K562 (cell line): ENCODE data around the gene MRPL11. TPM values are rescaled to one million over a fixed set of nuclear protein-coding genes. Genes with fewer than 3 reads are reported as not detected.

Source experiments
- BCOR ChIP-seq: fragments of 450-650 bp; IDR thresholded peaks from 2 replicates; pipeline ENCODE4 v1.6.1; 2016
- CBX1 ChIP-seq: sonication (generic); IDR thresholded peaks from 2 replicates; pipeline ENCODE4 v1.6.1; 2016; ENCODE audit warnings: antibody characterized with exemption, low read depth, mild to moderate bottlenecking
- ELF1 ChIP-seq: fragments of 200-800 bp; sonication (Bioruptor generic); IDR thresholded peaks from 2 replicates; pipeline ENCODE4 v1.6.1; 2016; ENCODE audit warnings: missing genetic modification characterization, missing compliant biosample characterization
- EP400 ChIP-seq: fragments of 450-650 bp; IDR thresholded peaks from 2 replicates; pipeline ENCODE4 v1.6.1; 2017; ENCODE audit warnings: antibody characterized with exemption, mild to moderate bottlenecking, moderate library complexity
- FOXJ2 ChIP-seq: fragments of 200-800 bp; sonication (Bioruptor generic); IDR thresholded peaks from 2 replicates; pipeline ENCODE4 v1.6.1; 2016; ENCODE audit warnings: missing genetic modification characterization, missing compliant biosample characterization
- HDAC1 ChIP-seq, 2 experiments: fragments of 450-650 bp; IDR thresholded peaks; 2 replicates each; pipeline ENCODE4 v1.6.1; 2016 to 2017; ENCODE audit warnings: inconsistent platforms in 1 of 2, mild to moderate bottlenecking in 1 of 2, moderate library complexity in 1 of 2
- KDM2B ChIP-seq: fragments of 250-450 bp; sonication (Bioruptor Pico); IDR thresholded peaks from 2 replicates; pipeline ENCODE4 v1.8.0; 2021; ENCODE audit warnings: mild to moderate bottlenecking, moderate library complexity
- MAFG ChIP-seq: fragments of 450-650 bp; conservative IDR thresholded peaks from 2 replicates; pipeline ENCODE4 v1.6.1; 2016; ENCODE audit warnings: missing genetic modification characterization, missing compliant biosample characterization
- MAFK ChIP-seq: IDR thresholded peaks from 2 replicates; pipeline ENCODE4 v1.6.1; 2011; ENCODE audit warnings: low read length, improper control_type of control experiment
- MTA1 ChIP-seq: fragments of 450-650 bp; IDR thresholded peaks from 2 replicates; pipeline ENCODE4 v1.6.1; 2017; ENCODE audit warnings: borderline replicate concordance
- RBM22 ChIP-seq: fragments of 200-400 bp; formaldehyde crosslinking; IDR thresholded peaks from 2 replicates; pipeline ENCODE4 v1.6.1; 2018; ENCODE audit warnings: low read length, low read depth; ENCODE audit not compliant: poor library complexity, severe bottlenecking
- RUNX1 ChIP-seq: sonication (generic); IDR thresholded peaks from 2 replicates; pipeline ENCODE4 v1.6.1; 2016; ENCODE audit warnings: antibody characterized with exemption, low read depth
- SMARCB1 ChIP-seq: IDR thresholded peaks from 2 replicates; pipeline ENCODE4 v1.6.1; 2011; ENCODE audit warnings: improper control_type of control experiment, low read depth; ENCODE audit not compliant: insufficient read length
- SMARCC2 ChIP-seq: fragments of 450-650 bp; IDR thresholded peaks from 2 replicates; pipeline ENCODE4 v1.6.1; 2017; ENCODE audit warnings: antibody characterized with exemption, moderate library complexity, mild to moderate bottlenecking, low read depth
- SRSF9 ChIP-seq: fragments of 200-400 bp; formaldehyde crosslinking; IDR thresholded peaks from 2 replicates; pipeline ENCODE4 v1.6.1; 2017; ENCODE audit warnings: low read depth, low read length, borderline replicate concordance
- TEAD1 ChIP-seq, 2 experiments: fragments of 450-650 bp in 1 of 2; sonication (generic) in 1 of 2; formaldehyde crosslinking; IDR thresholded peaks; 2 replicates each; pipeline versions ENCODE4 v1.4.0 to v1.8.0; 2020 to 2022; ENCODE audit warnings: mild to moderate bottlenecking in 2 of 2, missing genetic modification reagents in 1 of 2
- U2AF2 ChIP-seq: fragments of 200-400 bp; formaldehyde crosslinking; optimal IDR thresholded peaks from 2 replicates; pipeline ENCODE3; 2017; ENCODE audit warnings: low read depth, mild to moderate bottlenecking, low read length
- ZBED1 ChIP-seq: IDR thresholded peaks from 2 replicates; pipeline ENCODE4 v1.6.1; 2014
- ZNF41 ChIP-seq: fragments of 250-450 bp; sonication (Bioruptor Pico); conservative IDR thresholded peaks from 2 replicates; pipeline ENCODE4 v1.4.0; 2020; ENCODE audit warnings: mild to moderate bottlenecking
- polyA plus RNA-seq, 8 experiments: library from polyadenylated mRNA; depleted of rRNA in 4 of 8; stranded (reverse) in 5 of 8; unstranded in 3 of 8; fragments of >200 nt; fragmentation: Nextera tagmentation in 2 of 8; fragmentation: Illumina TruSeq in 1 of 8; extraction: Ambion mirVana in 2 of 8; extraction: Trizol in 1 of 8; gene quantifications; 2 replicates each; pipeline versions ENCODE4 v1.2.1 to v1.2.3, GENCODE V29; 2011 to 2014; ENCODE audit warnings: inconsistent platforms in 1 of 8, missing spikeins in 1 of 8
- total RNA-seq, 7 experiments: library from RNA; depleted of rRNA in 6 of 7; stranded (reverse); fragments of >200 nt in 6 of 7; fragmentation: Illumina TruSeq in 2 of 7; extraction: Trizol in 2 of 7; gene quantifications; 2 replicates each; pipeline versions ENCODE4 v1.2.1 to v1.2.3, GENCODE V29; 2011 to 2021; ENCODE audit warnings: low replicate concordance in 1 of 7
- TF ChIP-seq, protein P1 (sequence below), 2 experiments: fragments of 450-650 bp; IDR thresholded peaks; 2 replicates each; pipeline ENCODE4 v1.6.1; 2018; ENCODE audit warnings: mild to moderate bottlenecking in 2 of 2, low read depth in 1 of 2; ENCODE audit not compliant: partially characterized antibody in 2 of 2
- TF ChIP-seq, protein P2 (sequence below): sonication (generic); formaldehyde crosslinking; IDR thresholded peaks from 2 replicates; pipeline ENCODE4 v1.8.0; 2023; ENCODE audit warnings: mild to moderate bottlenecking, missing genetic modification reagents
- TF ChIP-seq, protein P3 (sequence below): fragments of 250-450 bp; sonication (Bioruptor Pico); IDR thresholded peaks from 2 replicates; pipeline ENCODE4 v1.8.0; 2022; ENCODE audit warnings: moderate library complexity, mild to moderate bottlenecking, inconsistent platforms
- TF ChIP-seq, protein P4 (sequence below): fragments of 450-650 bp; IDR thresholded peaks from one replicate; pipeline ENCODE4 v1.6.1; 2018; ENCODE audit warnings: mild to moderate bottlenecking, moderate library complexity; ENCODE audit not compliant: partially characterized antibody

The MRPL11 gene
- total and polyA plus RNA-seq, 9 of the 15 experiments (the other 6 are each of a cell fraction or from before 2014, with no cell fraction given), result 33.0 to 173 (median 91.9) TPM

DNA sequence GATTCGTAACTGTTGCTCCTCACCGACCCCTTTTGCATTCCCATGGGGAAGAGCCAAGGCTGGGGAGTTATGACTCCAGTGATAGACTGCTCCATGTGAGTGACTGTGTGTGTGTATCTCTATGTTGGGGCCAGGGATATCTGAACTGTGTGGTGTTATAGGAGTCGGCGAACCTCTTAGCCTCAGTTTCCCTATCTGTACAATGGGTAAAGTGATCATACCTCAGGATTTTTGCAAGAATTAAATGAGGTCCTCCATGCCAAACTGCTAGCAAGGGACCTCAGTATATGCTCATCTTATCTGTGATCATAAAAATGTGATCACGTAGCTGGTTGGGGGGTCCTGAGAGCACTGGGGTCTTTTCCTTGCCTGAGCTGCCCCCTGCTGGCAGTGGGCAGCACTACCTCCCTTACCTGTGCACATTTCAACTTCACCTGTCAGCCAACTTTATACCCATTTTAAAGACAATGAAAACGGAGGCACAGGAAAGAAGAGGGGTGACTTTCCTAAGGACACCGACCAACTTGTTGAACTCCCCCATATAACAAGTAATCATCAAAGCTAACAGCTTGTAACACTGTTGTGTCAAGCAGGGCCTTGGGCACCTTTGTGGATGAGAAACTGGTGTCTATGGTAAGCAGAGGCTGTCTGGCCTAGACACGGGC lies 40.2 kb upstream of the MRPL11 start (continued):
- TF ChIP-seq MTA1 (0 out of 2 replicates have a peak, but pooled peaks have one; percentile 39), EP400 (no peak), SMARCB1 (no peak), BCOR (peak; percentile 97), MAFK (no peak), MAFG (tag) (no peak), RBM22 (no peak), SMARCC2 (no peak), FOXJ2 (tag) (0 out of 2 replicates have a peak, but pooled peaks have one; percentile 41), SRSF9 (no peak), ZNF41 (CRISPR knock-in tag) (no peak), KDM2B (no peak), U2AF2 (no peak), ZBED1 (no peak), ELF1 (tag) (no peak), TEAD1 (CRISPR knock-in tag; IDR thresholded peaks at IDR 0.05) (peak in 1 of 2 experiments; percentile 20; a peak in 1 of 4 replicates), RUNX1 (no peak), CBX1 (0 out of 2 replicates have a peak, but pooled peaks have one; percentile 57), HDAC1 (IDR thresholded peaks at IDR 0.05) (0 out of 4 replicates have a peak, but pooled peaks of 1 of the 2 experiments have one; percentile 53)
- TF ChIP-seq, protein P1, sequence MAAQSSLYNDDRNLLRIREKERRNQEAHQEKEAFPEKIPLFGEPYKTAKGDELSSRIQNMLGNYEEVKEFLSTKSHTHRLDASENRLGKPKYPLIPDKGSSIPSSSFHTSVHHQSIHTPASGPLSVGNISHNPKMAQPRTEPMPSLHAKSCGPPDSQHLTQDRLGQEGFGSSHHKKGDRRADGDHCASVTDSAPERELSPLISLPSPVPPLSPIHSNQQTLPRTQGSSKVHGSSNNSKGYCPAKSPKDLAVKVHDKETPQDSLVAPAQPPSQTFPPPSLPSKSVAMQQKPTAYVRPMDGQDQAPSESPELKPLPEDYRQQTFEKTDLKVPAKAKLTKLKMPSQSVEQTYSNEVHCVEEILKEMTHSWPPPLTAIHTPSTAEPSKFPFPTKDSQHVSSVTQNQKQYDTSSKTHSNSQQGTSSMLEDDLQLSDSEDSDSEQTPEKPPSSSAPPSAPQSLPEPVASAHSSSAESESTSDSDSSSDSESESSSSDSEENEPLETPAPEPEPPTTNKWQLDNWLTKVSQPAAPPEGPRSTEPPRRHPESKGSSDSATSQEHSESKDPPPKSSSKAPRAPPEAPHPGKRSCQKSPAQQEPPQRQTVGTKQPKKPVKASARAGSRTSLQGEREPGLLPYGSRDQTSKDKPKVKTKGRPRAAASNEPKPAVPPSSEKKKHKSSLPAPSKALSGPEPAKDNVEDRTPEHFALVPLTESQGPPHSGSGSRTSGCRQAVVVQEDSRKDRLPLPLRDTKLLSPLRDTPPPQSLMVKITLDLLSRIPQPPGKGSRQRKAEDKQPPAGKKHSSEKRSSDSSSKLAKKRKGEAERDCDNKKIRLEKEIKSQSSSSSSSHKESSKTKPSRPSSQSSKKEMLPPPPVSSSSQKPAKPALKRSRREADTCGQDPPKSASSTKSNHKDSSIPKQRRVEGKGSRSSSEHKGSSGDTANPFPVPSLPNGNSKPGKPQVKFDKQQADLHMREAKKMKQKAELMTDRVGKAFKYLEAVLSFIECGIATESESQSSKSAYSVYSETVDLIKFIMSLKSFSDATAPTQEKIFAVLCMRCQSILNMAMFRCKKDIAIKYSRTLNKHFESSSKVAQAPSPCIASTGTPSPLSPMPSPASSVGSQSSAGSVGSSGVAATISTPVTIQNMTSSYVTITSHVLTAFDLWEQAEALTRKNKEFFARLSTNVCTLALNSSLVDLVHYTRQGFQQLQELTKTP (IDR thresholded peaks at IDR 0.05; ENCODE audit: low read depth in 1 of 2, partially characterized antibody in 2 of 2), result no peak
- TF ChIP-seq, protein P2, sequence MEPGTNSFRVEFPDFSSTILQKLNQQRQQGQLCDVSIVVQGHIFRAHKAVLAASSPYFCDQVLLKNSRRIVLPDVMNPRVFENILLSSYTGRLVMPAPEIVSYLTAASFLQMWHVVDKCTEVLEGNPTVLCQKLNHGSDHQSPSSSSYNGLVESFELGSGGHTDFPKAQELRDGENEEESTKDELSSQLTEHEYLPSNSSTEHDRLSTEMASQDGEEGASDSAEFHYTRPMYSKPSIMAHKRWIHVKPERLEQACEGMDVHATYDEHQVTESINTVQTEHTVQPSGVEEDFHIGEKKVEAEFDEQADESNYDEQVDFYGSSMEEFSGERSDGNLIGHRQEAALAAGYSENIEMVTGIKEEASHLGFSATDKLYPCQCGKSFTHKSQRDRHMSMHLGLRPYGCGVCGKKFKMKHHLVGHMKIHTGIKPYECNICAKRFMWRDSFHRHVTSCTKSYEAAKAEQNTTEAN (CRISPR knock-in tag), result no peak
- TF ChIP-seq, protein P3, sequence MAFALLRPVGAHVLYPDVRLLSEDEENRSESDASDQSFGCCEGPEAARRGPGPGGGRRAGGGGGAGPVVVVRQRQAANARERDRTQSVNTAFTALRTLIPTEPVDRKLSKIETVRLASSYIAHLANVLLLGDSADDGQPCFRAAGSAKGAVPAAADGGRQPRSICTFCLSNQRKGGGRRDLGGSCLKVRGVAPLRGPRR, result no peak
- TF ChIP-seq, protein P4, sequence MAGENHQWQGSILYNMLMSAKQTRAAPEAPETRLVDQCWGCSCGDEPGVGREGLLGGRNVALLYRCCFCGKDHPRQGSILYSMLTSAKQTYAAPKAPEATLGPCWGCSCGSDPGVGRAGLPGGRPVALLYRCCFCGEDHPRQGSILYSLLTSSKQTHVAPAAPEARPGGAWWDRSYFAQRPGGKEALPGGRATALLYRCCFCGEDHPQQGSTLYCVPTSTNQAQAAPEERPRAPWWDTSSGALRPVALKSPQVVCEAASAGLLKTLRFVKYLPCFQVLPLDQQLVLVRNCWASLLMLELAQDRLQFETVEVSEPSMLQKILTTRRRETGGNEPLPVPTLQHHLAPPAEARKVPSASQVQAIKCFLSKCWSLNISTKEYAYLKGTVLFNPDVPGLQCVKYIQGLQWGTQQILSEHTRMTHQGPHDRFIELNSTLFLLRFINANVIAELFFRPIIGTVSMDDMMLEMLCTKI, result no peak
